ENCODE measurements around the gene MRPL46. TPM values are rescaled to one million over a fixed set of nuclear protein-coding genes. Genes with fewer than 3 reads are reported as not detected.

The MRPL46 gene
- total RNA-seq = 26.2 and 26.7 TPM in 2 replicates

DNA sequence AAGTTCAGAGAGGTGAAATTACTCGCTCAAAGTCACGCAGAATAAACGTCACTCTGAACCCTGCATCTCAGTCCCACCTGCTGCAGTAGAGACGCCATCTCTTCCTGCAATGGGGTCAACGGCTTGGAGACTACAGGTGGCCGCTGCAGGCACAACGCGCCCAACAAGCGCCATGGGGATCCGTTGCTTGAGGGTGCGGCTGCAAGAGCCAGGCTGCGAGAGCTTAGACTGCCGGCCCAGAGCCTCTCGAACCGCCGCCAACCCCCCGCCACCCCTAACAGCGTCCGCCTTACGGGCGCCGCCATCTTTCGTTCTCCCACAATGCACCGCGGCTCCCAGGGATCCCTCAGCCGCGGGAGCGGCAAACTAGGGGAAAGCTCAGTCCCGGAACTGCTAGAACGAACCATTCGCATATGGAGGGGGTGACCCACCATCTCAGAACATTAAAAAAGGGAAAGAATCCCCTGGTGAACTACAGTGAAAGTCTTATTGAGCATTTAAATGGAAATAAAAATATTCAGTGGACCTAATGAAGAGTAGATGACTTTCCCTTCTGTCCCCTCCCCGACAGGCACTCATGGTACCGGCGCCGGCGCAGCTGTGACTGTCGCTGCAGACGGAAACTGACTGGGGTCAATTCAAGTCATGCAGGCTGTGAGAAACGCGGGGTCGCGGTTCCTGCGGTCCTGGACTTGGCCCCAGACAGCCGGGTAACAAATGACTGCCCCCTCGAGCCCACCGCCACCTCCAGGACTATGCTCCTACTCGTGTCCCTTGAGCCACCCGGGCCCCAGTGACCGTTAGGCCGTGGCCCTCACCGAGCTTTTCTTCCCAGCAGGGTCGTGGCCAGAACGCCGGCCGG, at the start of gene MRPL46, which contains the start of gene MRPS11:
Gene MRPL46 (minus strand): TSS at position 316 of the 862 bp plus-strand sequence. CDS start 11 bp downstream, at position 305.
Gene MRPS11 (plus strand): TSS at position 636 of the 862 bp plus-strand sequence. CDS start 10 bp downstream, at position 646.

Other genes starting within 250 kb of the MRPL46 start
- gene NTRK3, start 210.6 kb downstream of the MRPL46 start, total RNA-seq = not detected in 2 replicates
- gene MRPS11, start 320 bp upstream of the MRPL46 start, total RNA-seq = 54.6 and 61.2 TPM in 2 replicates
- 3.0 and 3.5 TPM in 2 replicates for gene DET1, start 79.3 kb upstream of the MRPL46 start, total RNA-seq
- gene AEN, start 154.0 kb upstream of the MRPL46 start, total RNA-seq = 62.8 and 67.7 TPM in 2 replicates
- 15.0 and 18.9 TPM in 2 replicates for gene ISG20, start 171.6 kb upstream of the MRPL46 start, total RNA-seq

Measured in mammary microvascular endothelial cell (primary cell).